Measurements from ENCODE around the gene ANP32A. TPM values are rescaled to one million over a fixed set of nuclear protein-coding genes. Genes with fewer than 3 reads are reported as not detected.
A peak's percentile ranks its signal among the peaks of the same experiment; 100 is the strongest.
"Not testable (repeated sequence)": the region's sequence is repeated elsewhere in the genome, so short reads cannot be mapped to it uniquely, and the experiment has no call there.

ANP32A gene
- polyA plus RNA-seq, 3 donors = 272 to 311 (median 286) TPM

DNA sequence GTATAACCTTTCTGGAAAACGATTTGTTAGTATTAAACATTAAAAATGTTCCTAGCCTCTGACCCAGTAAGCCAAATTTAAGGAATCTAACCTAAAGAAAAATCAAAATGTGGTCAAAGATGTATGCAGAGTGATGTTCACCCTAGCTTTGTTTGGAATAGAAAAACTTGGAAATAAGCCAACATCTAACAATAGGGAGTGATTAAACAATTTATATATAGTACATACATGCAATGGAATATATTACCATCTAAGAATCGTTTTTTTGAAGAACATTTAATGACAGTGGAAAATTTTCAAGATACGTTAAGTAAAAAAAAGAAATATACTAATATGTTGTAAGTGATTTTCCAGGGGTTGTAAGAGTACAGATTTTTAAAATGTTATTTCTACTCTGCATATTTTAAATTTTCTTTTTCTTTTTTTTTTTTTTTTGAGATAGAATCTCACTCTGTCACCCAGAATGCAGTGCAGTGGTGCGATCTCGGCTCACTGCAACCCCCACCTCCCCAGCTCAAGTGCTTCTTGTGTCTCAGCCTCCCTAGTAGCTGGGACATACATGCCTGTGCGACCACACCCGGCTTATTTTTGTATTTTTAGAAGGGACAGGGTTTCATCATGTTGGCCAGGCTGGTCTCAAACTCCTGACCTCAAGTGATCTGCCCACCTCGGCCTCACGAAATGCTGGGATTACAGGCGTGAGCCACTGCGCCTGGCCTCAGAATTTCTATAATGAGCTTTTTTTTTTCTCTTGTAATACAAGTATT, 54.9 kb downstream of the ANP32A start:
- no peak for DNase-seq

DNA sequence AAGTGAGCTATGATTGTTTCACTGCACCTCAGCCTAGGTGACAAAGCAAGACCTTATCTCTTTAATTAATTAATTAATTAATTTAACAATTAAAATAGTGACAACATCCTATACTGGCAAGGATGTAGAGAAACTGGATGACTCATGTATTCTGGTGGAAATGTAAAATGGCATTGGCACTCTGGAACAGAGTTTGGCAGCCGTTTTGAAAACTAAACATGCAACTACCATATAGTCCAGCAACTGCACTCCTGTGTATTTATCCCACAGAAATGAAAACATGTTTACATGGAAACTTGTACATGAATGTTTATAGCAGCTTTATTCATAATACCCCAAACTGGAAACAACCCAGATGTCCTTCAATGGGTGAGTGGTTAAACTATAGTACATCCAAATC, 56.6 kb downstream of the ANP32A start:
- no peak for DNase-seq

- DNase-seq = no peak
Observed at GRCh38 chr15:68763063-68763462, 57.6 kb downstream of the ANP32A start.

DNA sequence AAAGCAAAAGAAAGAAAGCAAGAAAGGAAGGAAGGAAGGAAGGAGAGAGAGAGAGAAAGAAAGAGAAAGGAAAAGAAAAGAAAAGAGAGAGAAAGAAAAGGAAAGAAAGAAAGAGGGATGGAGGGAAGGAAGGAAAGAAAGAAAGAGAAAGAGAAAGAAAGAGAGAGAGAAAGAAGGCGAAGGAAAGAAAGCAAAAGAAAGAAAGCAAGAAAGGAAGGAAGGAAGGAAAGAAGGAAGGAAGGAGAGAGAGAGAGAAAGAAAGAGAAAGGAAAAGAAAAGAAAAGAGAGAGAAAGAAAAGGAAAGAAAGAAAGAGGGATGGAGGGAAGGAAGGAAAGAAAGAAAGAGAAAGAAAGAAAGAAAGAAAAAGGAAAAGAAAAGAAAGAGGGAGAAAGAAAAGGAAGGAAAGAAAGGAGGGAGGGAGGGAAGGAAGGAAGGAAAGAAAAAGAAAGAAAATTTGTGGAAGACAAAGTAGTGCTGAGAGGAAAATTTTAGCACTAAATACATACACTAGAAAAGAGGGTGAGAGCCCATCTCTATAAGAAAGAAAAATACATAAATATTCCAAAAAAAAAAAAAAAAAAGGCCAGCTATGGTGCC, 60.6 kb downstream of the ANP32A start:
- not testable (repeated sequence) for DNase-seq

DNA sequence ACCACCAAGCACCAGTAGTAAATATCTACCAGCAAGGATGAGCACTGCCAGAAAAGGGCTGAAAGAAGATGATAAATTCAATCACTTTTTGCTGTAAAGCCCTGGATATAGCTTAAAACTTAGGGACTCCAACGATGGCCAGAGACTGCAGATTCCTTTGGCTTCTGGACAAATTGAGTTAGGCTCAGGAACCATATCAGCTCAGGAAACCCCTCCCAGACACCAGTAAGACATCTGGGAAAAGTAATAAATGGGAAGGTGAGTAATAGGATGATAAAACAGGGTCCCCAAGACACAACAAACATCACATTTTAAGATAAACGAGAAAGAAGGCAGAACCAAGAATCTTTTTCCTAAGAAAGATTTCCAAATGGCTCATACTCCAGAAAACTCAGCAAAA, 65.0 kb downstream of the ANP32A start:
- DNase-seq = no peak

DNA sequence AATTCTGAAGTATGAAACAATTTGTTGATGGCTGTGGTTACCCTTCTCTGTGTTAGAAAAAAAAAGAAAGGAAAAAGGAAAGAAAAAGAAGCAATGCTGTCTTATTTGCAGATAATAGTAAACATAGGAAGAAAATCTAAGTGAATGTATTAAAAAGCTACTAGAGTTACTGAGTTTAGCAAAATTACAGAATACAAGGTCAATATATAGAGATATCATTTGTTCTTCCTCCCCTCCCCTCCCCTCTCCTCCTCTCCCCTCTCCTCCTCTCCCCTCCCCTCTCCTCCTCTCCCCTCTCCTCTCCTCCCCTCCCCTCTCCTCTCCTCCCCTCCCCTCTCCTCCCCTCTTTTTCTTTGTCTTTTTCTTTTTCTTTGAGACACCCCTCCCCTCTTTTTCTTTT, 69.1 kb downstream of the ANP32A start:
- no peak for DNase-seq

DNA sequence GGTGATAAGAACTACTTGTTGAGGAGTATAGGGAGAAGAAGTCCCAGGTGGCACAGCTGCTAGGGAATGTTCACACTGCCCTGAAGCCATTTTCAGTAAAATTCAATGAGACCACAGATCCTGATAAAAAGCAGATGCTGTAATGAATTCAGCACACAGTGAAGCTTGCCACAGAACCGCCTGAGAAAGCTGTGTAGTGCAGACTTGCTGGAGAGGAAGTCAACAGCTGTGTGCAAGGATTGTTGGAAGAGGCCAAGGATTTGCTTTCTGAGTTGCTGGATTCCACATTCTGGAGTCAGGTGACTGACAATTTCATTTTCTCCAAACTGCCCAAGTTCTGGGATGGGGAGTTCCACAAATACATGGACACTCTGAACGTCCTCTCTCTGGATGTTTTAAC, 70.9 kb downstream of the ANP32A start:
- no peak for DNase-seq

- no peak for DNase-seq
Observed at GRCh38 chr15:68749365-68749764, 71.3 kb downstream of the ANP32A start.

DNA sequence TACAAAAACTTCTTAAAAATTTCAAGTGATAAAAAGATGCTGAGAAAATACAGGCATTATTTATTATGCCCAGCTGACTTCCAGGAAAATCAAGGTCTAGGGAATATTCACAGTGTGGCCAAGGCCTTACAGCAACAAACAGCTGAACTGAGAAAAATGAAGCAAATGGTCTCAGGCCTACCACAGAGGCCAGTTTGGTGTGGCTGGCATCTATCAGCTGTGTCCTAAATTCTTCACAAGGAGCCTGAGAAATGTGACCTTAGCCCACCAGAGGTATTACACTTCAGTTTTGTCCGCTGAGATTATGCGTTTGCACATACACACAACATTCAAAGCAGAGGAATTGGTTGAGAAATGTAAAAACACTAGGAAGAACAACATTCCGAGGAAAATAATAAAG, 77.4 kb downstream of the ANP32A start:
- DNase-seq = no peak

GRCh38 chr15:68739390-68740080, 81.2 kb downstream of the ANP32A start:
- DNase-seq = no peak

DNA sequence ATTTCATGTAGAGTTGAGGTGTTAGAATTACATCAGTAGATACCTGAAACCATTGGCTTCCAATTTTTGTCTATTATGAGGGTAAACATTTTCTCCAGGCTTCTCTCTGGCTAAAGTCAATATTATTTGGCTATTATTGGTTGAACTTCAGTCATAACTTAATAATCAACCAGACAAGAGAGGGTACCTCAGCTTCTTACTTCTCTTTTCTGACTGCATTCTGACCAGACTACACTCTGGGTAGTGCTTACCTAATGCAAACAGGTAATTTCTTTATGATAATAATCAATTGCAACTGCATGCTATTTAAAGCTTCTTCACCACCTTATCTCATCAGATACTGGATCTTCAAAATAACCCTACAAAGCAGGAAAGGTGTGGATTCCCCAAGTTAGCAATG, 85.1 kb downstream of the ANP32A start:
- no peak for DNase-seq

- DNase-seq = no peak
Observed at GRCh38 chr15:68734881-68735280, 85.8 kb downstream of the ANP32A start.

- DNase-seq = no peak
Observed at GRCh38 chr15:68734352-68734751, 86.3 kb downstream of the ANP32A start.

- no peak for DNase-seq
Observed at GRCh38 chr15:68733666-68734065, 87.0 kb downstream of the ANP32A start.

GRCh38 chr15:68732451-68732850, 88.2 kb downstream of the ANP32A start:
- DNase-seq = no peak

DNA sequence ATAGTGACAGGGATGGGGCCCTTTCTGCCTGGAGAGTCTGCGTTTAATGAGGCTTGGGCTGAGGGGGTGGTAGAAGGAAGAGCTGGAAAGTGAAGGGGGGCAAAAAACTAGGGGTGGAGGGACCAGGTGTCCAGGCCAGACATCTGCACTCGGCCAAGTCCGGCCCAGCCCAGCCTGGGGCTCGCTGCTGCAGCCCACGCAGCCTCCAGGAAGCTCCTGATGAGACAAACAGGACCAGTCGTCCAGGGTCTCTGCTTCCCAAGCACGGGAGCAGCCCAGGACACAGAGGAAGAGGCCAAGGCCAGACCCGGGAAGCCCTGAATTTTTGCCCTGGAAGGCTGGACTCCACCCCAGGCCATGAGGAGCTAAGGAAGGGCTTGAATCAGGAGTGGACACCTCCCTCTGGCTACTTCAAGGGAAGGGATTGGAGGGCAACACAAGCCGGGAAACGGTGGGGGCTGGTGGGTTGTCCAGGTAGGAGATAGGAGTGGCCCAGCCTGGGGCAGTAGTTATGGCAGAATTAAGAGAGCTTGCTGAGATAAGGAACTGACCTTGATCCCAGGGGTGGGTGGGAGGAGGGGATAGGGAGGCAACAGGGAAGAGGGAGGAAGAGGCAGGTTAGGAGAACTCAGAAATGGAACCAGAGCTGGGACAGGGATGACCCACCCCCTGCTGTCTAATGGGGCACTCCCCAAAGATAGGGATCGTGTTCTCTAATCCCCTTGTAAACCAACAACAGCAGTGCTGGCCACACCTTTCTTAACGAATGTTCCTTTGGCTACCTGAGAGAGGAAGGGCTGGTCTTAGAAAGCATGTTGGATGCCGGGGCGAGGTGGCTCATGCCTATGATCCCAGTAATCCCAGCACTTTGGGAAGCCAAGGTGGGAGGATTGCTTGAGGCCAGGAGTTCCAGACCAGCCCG, 89.5 kb downstream of the ANP32A start:
- peak; percentile 31 for DNase-seq

DNA sequence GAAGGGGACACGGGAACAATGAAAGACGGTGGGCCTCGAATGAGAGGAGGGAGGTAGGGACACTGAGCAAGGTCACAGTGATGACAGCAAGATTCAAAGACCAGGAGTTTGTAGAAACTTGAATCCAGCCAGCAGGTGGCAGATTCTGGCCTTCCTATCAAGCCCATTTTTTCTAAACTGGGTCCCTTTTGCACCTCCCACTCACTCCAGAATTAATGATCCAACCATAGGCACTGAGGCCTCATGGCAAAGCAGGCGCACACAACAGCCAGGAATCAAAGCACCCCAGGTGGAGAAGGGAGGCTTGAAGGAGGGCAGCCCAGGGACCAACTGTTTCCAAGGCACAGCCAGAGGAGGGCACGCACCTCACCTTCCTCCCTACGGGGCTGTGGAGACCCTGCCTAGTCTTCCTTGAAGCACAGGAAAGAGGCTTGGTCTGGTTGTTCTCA, 90.2 kb downstream of the ANP32A start:
- peak; percentile 83 for DNase-seq

DNA sequence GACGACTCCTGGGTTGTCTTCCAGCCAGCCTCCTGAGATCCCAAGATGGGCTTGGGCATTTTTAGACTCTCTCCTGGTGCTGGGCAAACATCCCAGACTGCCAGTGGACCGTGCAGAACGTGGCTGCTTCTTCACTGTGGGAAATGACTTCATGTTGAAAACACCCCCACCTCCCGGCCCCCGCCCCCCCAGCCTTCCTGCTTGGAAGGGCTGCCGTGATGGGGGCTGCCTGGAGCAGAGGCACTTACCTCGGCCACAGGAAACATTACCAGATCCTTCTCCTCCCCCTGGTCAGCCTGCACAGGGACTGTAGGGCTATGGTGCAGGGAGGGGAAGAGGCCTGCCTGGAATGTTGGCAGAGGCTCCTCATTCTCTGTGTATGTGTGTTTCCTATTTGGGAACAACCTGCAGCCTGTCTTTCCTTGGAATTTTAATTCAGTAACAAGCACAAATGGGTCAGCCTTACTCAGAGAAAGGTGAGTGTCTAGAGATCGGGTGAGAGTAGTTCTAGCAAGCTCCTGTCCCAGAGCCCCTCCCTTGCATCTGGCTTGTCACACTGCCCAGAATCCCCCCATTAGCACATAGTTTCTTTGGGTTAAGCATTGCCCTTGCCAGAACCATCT, 90.8 kb downstream of the ANP32A start:
- DNase-seq = no peak

Measured in renal pelvis (tissue), 4 donors.